ENCODE data around the gene SH3YL1.
A peak's percentile ranks its signal among the peaks of the same experiment; 100 is the strongest.

The SH3YL1 gene

GRCh38 chr2:295090-295489 is 31.3 kb upstream of the SH3YL1 start:
- no peak overlapping the region for H3K4me3 ChIP-seq (ENCODE audit: control insufficient read depth, low read depth, low read length)
- DNase-seq (ENCODE audit: low read depth) = no peak
- no peak for TF ChIP-seq CTCF (IDR thresholded peaks at IDR 0.05; ENCODE audit: control insufficient read depth, insufficient read depth, low read depth, low read length, missing control alignments)

GRCh38 chr2:290090-290722 is 26.4 kb upstream of the SH3YL1 start:
- peak; percentile 88 for TF ChIP-seq CTCF (IDR thresholded peaks at IDR 0.05; ENCODE audit: control insufficient read depth, insufficient read depth, low read depth, low read length, missing control alignments)
- peak overlapping the region; percentile 53 for H3K4me3 ChIP-seq (ENCODE audit: control insufficient read depth, low read depth, low read length)
- peak; percentile 24 for DNase-seq (ENCODE audit: low read depth)

GRCh38 chr2:289362-290089 is 25.7 kb upstream of the SH3YL1 start:
- TF ChIP-seq CTCF (IDR thresholded peaks at IDR 0.05; ENCODE audit: control insufficient read depth, insufficient read depth, low read depth, low read length, missing control alignments) = no peak
- peak overlapping the region; percentile 53 for H3K4me3 ChIP-seq (ENCODE audit: control insufficient read depth, low read depth, low read length)
- DNase-seq (ENCODE audit: low read depth) = no peak

GRCh38 chr2:288758-289361 is 25.0 kb upstream of the SH3YL1 start:
- TF ChIP-seq CTCF (IDR thresholded peaks at IDR 0.05; ENCODE audit: control insufficient read depth, insufficient read depth, low read depth, low read length, missing control alignments) = no peak
- no peak for DNase-seq (ENCODE audit: low read depth)
- peak overlapping the region; percentile 53 for H3K4me3 ChIP-seq (ENCODE audit: control insufficient read depth, low read depth, low read length)

- no peak for TF ChIP-seq CTCF (IDR thresholded peaks at IDR 0.05; ENCODE audit: control insufficient read depth, insufficient read depth, low read depth, low read length, missing control alignments)
- H3K4me3 ChIP-seq (ENCODE audit: control insufficient read depth, low read depth, low read length) = no peak within 1 kb of the TSS
- no peak for DNase-seq (ENCODE audit: low read depth)
Observed at GRCh38 chr2:287911-288757, 24.3 kb upstream of the SH3YL1 start, which contains the start of gene ALKAL2. ALKAL2 (minus strand) TSS chr2:288091; CDS start chr2:287835, 256 bp downstream.

- no peak overlapping the region for H3K4me3 ChIP-seq (ENCODE audit: control insufficient read depth, low read depth, low read length)
- TF ChIP-seq CTCF (IDR thresholded peaks at IDR 0.05; ENCODE audit: control insufficient read depth, insufficient read depth, low read depth, low read length, missing control alignments) = no peak
- DNase-seq (ENCODE audit: low read depth) = no peak
Observed at GRCh38 chr2:287471-287885, 23.6 kb upstream of the SH3YL1 start.
